Stimulated activated CD4-positive, alpha-beta T cell treated with anti-CD3 and anti-CD28 coated beads, Interleukin-1b, Interleukin-23, amount 100 ng/mL, for 4 hours (primary cell): Measurements from ENCODE around the gene LAMA5.
"Not testable (repeated sequence)": the region's sequence is repeated elsewhere in the genome, so short reads cannot be mapped to it uniquely, and the experiment has no call there.

Experiments used
- DNase-seq, 2 donors: peaks; one replicate each; pipeline ENCODE4 v3.0.0-alpha.2; 2020; ENCODE audit warnings: low read depth in 2 of 2

The LAMA5 gene

DNA sequence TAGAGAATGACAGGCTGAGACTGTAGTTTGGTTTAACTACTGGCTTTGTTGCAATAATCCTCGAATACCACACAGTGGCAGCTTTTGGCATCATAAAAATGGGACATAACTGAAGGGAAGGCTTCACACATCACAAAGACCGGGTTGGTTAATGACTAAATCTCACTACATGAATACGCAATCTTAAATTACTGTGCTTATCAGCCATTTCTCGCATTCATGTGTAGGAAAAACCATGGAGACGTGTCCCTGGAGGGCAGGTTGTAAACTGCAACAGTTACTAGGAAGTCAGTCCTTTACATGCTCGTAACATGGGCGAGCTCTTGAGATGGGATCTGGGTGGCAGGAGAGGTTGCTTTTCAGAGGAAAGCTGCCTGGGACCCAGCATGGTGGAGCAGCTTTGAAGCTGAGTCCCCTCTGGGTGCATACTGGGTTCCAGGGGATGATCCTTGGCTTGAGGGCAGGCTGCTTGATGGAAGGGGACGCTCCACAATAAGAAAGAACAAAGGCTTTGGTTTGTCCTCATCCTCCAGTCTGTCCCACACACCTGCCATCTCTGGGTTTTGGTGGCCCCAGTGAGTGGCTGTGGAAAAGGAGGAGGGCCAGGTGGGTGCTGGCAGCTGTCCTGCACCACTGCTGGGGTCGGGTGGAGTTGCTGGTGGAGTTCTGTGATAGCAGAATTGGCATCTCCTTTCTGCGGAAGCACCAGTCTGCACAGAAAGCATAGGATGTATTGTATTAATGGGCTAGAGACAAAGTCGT lies 21.9 kb upstream of the LAMA5 start:
- DNase-seq: no peak

DNA sequence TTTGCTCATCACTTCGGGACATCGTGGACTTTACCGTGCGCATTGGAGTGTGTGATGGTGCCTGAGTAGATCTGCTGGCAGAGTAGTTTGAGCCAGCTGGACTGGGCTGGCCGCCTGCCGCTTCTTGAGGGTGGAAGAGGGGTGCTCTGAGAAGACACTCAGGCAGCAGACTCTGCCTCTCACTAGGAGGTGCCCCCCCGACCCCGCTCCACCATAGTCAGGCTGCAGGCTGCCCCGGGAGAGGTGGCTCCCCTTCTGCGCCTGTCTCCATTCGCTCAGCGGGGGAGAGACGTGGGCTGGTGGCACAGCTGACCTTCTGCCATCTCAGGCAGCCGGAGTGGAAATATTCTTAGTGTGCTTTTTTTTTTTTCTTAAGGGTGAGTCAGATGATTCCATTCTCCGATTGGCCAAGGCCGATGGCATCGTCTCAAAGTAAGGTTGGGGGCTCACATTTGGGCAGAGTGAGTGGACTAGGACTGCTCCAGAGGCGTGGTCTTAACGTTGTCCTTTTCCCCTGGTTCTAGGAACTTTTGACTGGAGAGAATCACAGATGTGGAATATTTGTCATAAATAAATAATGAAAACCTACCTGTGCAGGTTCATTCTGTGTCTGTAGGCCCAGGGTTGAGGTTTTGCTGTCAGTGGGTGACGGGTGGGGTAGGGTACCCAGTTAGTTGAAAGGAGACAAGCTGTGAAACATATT lies 21.0 kb upstream of the LAMA5 start:
- DNase-seq: no peak

DNA sequence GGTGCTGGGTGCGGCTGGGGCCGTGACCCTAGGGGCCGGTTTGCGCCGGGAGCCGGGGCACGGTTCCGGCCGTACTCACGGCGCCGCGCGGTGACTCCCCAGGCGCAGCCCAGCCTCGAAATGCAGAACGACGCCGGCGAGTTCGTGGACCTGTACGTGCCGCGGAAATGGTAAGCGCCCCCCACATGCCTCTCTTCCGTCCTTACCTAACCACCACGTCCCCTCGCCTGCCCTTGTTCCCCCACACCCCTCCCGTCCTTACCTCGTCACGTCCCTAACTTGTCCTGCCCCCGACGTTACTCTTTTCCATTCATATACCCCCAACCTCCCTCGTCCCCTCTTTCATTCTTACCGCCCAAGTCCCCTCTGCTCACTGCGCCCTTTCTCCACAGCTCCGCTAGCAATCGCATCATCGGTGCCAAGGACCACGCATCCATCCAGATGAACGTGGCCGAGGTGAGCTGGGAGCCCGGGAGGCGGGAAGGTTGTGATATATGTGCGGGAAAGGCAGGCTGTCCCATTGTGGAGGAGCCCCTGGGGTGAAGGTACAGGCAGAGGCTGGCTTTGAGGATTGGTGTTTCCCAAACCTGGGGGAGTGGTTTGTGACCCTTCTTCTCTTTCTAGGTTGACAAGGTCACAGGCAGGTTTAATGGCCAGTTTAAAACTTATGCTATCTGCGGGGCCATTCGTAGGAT lies 20.3 kb upstream of the LAMA5 start:
- DNase-seq: no peak

DNA sequence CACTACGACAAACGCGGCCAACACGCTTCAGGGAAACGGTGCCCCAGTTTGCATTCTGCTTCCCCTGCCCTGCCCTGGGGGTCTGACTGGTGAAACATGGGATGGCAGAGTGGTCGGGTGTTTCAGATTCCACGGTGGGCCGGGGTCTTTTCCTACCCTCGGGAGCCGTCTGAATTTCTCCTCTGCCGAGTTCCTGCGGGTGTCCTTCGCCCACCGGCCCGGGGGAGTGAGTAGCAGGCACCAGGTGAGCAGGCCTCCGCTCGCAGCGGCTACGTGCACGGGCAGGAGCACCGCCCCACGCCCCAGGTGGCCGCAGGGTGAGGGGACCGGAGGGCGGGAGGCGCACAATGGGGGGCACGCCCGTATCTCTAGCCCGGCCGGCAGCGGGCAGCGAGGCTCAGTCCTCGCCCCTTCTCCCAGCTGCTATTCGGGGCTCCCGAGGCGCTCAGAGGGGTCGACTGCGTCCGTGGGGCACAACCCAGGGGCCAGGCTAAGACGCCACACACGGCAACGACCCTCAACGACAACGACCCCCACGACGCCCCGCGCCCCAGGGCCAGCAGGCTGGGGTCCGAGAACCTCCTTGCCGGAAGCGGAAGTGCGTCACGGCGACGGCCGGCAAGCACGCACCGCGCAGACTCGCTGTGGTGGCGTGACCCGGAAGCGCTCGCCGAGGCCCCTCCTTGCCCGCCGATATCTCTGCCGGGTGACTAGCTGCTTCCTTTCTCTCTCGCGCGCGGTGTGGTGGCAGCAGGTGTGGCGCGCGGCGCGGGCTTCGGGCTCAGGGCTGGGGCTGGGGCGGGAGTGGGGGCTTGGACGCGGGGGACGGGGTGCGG lies 19.5 kb upstream of the LAMA5 start, which contains the start of gene RPS21:
TSS of gene RPS21 (plus strand) at position 721 of the 836 bp plus-strand sequence. CDS start 236 bp downstream, outside the sequence.
- DNase-seq: peak; percentile 88 to 89

DNA sequence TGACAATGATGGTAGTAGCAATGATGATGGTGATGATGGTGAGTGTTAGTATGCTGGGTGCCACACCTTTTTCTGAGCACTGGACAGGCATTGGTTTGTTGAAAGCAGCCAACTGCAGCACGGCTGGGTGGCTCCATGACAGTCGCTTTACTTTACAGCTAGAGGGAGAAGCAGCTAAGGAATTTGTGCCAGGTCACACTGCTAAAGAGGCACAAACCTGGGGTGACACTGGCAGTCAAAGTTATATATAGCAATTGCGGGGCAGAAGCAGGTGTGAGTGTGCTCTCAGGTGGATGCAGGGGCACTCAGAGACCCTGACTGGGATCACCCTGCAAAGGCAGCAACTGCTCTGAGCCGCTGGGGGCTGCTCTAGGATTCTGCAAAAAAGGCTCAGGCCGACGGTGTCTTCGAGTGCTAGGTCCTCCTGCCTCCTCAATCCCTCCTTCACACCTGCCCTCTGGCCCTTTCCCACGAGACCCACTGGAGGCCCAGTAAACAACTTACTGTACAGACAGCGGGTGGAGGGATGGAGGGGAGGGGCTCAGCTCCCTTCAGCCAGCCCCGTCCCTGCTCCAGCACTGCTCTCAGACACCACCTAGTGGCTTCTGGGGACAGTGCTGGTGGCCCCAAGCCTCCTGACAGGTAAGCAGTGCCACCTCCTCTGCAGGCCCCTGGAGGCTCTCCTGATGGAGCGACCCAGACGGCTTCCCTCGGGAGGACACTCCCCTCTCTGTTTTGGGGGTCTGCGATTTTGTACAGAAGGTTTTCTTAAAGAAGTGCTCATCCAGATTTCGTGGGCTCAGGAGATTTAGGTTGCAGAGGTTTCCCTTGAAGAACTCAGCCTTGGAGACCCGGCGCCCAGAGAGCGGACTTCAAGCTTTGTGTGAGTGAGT lies 15.4 kb upstream of the LAMA5 start:
- DNase-seq: peak; percentile 69 to 71

DNA sequence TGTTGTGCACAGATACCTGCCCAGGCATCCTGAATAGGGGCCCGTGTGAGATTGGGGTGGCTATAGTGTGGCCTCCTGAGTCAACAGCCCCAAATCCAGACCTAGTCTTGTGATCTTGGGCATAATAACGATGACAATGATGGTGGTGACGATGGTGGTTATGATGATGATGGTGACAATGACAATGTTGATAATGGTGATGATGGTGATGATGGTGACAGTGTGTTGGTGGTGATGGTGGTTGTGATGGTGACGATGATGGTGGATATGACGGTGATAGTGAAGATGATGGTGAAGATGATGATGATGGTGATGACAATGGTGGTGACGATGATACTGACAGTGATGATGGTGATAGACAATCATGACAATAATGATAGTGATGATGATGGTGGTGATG lies 14.7 kb upstream of the LAMA5 start:
- no peak for DNase-seq

DNA sequence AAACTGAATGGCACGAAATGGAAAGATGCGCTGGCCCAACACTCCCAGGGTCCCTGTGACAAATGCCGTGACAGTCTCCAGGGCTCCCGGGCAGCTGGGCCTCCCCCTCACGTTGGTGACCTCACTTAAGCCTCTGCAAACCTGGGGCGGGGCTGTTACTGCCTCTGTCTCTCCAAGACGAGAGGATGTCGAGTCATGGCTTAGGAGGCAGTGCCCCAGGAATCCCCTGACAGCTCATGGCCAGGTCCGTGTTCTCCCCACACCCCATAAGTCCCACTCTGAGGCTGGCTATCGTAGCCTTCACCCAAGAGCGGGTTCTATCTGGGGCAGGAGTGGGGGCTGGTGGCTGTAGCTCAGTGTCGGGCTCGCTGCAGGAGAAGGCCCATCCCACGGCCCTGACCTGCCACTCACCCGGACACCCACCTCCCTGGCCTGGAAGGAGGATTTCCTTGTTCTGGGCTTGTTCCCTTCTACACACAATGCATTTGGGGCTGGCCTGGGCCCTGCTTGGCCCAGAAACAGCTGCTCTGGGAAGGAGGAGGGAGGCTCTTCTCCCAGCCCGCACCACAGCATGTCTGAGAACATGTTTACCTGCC lies 14.2 kb upstream of the LAMA5 start:
- no peak for DNase-seq

DNA sequence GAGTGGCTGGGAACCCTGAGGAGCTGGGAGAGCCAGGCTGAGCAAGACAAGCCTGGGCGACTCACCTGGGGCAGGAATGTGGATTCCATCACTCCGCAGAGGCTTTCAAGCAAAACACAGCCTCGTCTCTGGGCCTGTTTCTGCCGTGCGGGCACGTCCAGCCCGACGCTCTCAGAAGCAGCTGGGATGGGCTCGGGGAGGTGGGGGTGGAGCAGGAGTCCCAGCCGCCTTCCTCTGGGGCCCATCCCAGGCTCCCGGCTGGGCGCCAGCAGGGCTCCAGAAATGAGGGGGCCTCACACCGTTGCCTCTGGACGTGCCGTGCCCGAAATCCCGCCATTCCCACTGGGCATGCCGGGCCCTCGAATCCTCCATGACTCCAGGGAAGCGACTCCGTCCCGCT lies 11.1 kb upstream of the LAMA5 start:
- DNase-seq: no peak

DNA sequence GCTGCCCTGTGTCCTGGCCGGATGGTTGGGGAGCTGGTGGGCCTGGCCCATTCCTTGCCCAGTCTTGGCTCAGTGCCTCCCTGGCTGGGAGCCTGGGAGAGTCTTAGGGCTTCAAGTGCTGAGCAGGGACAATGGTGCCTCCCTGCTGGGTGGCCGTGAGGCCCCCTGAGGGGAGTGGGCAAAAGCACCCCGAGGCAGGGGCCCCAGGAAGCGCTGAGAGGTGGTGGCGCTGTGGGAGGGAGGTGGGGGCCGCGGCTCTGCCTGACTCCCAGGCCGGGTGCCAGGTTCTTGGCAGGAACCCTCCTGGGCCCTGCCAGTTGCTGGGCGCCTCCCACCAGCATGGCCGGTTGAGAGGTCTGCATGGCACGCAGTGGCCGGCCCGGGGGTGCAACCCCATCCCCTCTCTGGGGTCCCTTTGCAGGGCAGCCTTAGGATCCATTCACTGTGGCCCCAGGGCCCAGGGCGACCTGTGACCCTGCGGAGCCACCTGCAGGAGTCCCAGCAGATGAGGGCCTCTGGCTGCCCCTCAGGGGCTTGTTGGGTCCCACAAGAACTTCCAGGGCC lies 10.6 kb upstream of the LAMA5 start:
- DNase-seq: no peak

DNA sequence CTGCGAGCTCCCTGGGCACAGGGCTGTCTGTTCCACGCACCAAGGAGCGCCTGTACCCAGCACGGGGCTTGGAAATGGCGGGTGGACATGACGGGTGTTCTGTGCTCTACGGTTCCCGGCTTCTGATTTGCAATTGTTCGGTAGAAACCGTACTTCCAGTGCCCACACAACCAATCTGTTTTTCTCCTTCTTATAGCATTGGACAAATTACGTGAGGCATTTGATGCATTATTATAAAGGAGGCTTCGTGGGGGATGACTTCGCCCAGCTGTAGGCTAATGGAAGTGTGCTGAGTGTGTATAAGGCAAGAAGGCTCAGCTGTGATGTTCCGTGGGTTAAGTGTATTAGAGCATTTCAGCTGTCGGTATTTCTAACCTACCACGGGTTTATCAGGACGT lies 10.0 kb upstream of the LAMA5 start:
- no peak for DNase-seq

DNA sequence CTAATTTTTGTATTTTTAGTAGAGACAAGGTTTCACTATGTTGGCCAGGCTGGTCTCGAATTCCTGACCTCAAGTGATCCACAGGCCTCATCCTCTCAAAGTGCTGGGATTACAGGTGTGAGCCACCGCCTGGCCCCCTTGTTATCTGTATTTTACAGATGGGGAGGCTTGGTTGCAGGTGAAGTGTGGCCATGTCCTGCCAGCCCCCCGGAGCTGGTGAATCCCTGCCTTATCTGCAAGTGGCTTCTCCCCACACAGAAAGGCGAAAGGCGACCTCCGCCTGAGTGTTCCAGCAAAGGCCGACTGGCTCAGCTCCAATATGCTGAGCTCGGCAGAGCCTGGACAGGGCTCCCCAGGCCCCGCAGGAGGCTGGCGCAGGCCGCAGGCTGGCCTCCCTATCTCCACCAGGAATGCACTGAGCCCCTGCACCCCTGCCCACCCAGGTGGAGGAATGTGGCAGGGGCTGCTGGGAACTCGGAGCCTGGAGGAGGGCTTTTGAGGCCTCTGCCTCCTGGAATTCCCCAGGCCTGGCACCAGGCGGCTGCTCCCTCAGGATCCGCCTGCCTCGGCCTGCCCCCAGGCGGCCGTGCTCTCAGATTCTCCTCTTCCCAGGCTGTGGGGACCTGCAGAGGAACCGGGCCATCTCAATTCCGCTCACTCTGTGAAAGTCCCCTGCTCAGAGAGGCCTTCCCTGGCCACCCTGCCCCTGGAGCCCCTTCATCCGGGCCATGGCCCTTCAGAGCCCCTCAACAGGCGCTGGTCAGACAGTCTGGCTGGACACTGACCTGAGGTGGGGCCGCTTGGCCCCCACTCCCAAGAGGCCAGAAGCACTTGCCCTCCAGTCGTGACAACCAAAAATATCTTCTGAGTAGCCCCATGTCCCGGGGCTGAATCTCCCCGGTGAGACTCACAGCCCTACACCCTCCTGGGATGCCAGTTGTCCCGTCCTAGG lies 9.3 kb upstream of the LAMA5 start:
- no peak for DNase-seq

DNA sequence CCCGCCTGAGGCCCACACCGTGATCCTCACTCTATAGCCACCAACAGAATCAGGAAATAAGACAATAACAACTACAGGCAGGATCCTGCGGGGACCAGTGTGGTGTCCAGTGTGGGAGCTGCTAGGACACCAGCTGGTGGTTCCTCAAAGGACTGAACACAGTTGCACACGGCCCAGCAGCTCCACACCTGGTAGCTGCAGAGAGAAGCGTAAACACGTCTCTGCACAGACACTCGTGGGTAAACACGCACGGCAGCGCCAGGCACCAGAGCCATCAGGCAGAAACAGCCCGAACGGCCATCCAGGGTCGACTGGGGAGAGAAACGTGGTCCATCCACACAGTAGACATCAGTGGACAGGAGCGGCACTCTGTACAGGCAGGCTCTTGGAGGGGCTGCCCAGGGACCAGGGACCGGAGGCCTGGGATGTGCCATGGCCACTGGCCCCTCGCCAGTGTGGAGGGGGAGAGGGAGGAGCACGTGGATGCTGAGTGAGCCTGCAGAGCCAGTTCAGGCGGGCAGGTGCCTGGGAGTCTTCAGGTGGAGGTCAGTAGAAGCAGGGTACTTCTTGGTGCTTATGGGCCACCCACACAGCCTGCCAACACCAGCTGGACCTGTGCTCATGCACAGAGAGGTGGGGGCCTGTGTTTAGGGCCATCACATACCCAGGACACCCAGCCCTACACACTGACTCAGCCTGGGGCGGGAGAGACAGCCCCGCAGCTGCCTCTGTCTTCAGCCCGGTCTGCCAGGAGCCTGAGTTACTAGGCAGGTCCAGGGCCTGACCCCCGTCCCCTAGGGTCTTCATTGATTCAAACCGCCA lies 7.4 kb upstream of the LAMA5 start:
- no peak for DNase-seq

DNA sequence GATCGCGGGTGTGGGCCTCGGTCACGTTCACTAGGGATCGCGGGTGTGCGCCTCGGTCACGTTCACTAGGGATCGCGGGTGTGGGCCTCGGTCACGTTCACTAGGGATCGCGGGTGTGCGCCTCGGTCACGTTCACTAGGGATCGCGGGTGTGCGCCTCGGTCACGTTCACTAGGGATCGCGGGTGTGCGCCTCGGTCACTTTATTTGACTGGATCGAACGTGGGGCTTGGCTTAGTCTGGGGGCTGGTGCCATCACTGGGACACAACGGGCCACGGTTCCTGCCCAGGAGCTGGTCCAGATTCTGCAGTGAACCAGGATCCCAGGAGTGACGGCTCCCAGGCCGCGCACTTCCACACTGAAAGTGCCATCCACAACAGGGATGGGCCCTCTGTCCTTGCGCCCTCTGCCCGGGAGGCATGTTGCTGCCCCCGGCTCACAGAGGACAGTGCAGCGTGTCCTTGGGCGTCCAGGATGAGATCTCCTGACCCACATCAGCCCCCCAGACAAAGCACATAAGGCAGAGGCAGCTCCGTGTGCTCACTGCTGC lies 6.6 kb upstream of the LAMA5 start:
- DNase-seq: not testable (repeated sequence)

DNA sequence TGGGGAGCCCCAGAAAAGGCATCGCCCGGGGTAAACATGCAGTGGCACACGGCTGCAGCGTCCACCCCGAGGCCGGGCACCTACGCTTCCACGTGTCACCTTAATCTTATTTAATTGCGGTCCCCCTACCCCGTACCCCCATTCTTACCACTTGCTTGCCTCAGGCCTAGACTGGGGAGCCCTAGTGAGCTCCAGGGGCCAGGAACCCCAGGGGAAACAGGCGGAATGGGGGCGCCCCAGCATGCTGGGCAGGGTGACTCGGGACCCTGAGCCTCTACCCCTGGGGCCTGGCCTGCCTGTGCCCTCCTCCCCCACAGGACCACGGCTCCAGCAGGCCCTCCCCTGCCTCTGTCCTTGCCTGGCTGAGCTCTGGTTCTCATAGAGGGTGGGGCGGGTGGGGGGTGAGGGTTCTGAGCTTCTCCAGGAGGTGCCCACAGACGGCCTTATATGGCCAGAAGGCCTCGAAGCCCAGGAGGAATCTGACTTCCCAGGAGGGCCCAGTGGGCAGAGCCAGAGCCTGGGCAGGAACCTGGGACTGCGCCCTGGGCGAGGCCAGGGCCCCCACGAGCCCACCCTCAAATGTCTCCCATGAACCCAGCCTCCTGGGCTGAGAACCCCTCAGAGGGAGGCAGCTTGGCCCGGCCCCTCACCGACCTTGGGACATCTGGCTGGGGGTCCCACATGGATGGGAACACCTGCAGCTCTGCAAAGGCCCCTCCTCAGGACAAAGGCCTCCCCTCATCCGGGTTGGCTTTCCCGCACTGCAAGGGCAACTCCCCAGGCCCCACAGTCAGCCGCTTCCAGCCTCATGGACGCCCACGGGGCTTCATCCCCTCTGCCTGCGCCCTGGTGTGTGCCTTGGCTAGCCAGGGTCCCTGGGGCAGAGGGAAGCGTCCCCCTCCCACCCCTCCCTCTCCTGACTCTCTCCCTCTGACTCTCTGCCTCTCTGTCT lies 5.2 kb upstream of the LAMA5 start:
- DNase-seq: no peak

DNA sequence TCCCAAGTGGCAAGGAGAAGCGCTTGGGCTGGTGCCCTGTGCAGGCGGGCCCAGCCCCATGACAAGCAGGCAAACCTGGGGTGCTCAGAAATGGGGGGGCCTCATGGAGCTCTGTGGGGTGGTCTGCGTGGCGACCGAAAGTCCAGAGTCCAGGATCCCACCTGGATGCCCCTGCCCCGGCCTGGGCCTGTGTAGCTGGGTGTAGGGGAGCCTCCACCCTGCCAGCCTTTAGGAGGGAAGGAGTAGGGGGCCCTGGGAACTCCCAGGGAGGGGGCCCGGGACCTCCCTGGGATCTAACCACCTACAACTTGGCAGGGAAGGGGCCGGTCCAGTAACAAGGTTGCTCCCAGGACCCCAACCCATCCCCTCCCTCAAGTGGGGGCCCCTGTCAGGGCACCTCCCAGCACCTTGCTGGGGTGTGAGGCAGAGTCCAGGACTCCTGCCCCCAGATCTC lies 4.5 kb upstream of the LAMA5 start:
- no peak for DNase-seq

DNA sequence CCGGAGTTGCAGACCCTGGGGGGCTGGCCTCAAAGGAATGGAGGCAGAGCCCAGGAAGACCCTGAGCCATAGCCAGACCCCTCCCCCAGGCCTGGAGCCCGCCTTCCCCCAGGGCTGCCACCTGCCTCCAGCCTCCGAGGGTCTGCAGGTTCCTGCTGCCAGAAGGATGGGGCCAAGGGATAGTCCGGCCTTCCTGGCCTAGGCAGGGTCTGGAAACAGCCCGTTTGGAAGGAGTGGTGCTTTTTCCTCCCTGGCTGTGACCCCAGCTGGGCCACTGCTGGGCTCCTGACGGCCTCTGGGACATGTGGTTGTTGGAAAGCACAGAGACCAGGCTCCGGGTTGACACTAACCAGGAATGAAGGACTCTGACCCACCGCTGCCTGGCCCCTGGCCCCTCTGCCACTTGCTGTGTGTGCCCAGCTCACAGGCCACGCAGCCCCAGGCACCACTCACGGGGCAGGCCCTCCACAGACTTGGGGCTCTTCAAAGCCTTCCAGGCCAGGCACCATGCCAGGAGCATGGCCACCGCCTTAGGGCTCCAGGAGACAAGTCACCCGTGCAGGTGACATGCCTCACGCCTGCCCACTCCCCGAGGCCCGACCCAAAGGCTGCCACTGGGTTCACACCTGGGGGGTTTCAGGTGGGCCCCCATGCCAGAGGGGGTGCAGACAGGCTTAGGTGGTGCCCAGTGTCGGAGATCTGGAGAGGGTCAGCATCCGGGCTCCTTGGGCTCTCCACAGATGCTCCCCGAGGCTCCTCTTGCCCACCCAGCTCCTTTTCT lies 3.9 kb upstream of the LAMA5 start:
- no peak for DNase-seq
